ENCODE measurements around the gene KIF21B.
A peak's percentile ranks its signal among the peaks of the same experiment; 100 is the strongest.

KIF21B gene

DNA sequence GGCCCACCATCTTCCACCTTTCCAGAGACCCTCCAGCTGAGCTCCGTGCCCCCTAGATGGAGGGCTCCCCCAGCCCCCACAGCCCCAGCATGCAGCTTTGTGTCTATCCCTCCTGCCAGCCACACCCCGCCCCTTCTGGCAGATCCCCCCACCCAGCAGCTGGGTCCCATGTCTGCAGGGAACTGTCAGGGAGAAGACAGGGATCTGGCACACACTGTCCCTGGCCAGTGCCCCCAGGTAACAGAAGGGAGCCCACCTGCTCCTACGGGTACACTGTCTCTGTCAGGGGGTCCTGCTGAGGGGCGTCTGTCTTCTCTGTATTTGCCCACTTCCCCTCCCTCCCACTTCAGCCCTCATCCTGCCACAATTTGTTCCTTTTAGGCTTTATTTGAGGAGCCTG lies 11.2 kb upstream of the KIF21B start:
- no peak for DNase-seq (ENCODE audit: low spot score)
- Mint-ChIP-seq H3K27me3 (ENCODE audit: low read depth) (peaks cover 3% of the 10 kb centered on the region), H3K27ac (no peak overlapping the region), H3K36me3 (ENCODE audit: low read depth) (no peaks in the 10 kb centered on the region), H3K9me3 (no peaks in the 10 kb centered on the region), H3K4me3 (no peak overlapping the region), H3K4me1 (ENCODE audit: low read depth) (no peaks in the 10 kb centered on the region)

DNA sequence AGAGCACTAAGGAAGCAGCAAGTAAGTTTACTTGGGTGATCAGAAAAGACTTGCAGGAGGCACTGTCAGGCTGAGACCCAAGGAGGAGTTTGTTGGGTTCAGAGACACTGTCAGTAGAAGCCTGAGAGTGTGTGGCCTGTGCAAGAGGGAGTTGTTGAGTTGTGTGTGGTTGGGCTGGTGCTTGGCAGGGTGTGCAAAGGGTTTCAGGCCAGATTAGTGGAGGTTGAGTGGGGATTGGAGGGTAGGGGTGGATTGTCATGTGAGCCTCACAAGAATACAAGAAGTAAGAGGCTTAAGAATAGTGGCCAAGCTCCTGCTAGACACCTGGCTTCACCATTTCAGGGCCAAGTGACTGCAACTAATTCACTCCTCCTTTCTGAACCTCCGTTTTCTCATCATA lies 8.9 kb upstream of the KIF21B start:
- Mint-ChIP-seq H3K9me3 (no peaks in the 10 kb centered on the region), H3K27ac (no peak overlapping the region), H3K36me3 (ENCODE audit: low read depth) (no peaks in the 10 kb centered on the region), H3K4me3 (no peak overlapping the region), H3K4me1 (ENCODE audit: low read depth) (peaks cover 3% of the 10 kb centered on the region), H3K27me3 (ENCODE audit: low read depth) (peaks cover 3% of the 10 kb centered on the region)
- DNase-seq (ENCODE audit: low spot score): no peak

DNA sequence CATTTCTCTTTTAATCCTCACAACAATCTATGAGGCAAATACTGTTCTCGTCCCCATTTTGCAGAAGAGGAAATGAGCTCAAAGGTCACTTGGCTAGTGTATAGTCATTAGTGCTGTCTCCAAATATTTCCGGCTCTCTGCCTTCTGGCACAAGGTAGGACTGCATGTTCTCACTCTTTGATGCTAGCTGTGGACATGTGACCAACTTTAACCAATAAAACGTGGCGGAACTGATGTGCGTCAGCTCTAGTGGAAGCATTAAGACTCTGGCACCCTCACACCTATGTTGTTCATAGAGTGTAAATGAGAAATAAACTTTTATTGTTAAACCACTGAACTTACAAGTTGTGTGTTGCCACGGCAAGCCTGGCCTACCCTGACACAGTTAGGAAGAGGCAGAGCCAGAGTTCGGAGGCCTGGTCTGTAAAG lies 5.0 kb upstream of the KIF21B start:
- H3K4me3 Mint-ChIP-seq: no peak overlapping the region
- H3K9me3 Mint-ChIP-seq: no peaks in the 10 kb centered on the region
- peaks cover 3% of the 10 kb centered on the region for H3K27me3 Mint-ChIP-seq (ENCODE audit: low read depth)
- H3K36me3 Mint-ChIP-seq (ENCODE audit: low read depth): no peaks in the 10 kb centered on the region
- H3K4me1 Mint-ChIP-seq (ENCODE audit: low read depth): peaks cover 36% of the 10 kb centered on the region
- DNase-seq (ENCODE audit: low spot score): no peak
- no peak overlapping the region for H3K27ac Mint-ChIP-seq

DNA sequence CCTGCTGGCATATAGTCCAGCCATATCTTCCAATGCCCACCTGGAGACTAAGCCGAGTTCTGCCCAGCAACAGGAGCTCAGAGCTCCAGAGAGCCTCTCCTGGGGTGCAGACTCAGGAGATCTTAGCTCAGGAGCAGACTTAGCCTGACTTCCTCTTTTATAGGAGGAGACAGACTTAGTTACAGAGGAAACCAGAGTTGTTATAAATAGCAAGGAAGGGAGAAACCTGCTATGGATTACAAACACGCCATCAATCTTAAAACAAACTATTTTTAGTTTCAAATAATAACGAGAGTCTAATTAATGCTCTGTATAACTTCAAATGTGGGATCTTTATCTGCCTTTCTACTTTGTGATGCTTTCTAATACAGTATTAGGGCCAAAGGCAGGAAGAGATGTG lies 3.3 kb upstream of the KIF21B start:
- Mint-ChIP-seq H3K4me3 (peak overlapping the region; percentile 30), H3K4me1 (ENCODE audit: low read depth) (peaks cover 37% of the 10 kb centered on the region), H3K36me3 (ENCODE audit: low read depth) (peaks cover 10% of the 10 kb centered on the region), H3K9me3 (no peaks in the 10 kb centered on the region), H3K27me3 (ENCODE audit: low read depth) (peaks cover 3% of the 10 kb centered on the region), H3K27ac (no peak overlapping the region)
- DNase-seq (ENCODE audit: low spot score): no peak

DNA sequence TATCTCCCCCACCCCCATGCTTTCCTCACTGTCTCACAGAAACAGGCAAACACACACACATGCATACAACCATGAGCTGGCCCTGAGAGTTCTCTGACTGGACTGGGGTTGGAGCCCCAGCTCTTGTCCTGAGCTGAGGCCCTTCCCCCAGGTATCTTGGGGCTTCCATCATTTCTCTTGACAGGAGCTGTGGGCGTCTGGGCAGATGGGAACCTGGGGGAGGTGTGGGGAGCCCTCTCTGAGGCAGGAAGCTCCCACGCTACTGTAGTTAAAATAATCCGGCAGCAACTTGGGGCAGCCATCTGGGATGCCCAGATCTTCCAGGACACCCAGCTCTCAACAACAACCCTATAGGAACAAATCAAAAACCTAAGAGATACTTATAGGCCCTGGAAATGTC lies 2.7 kb upstream of the KIF21B start:
- Mint-ChIP-seq H3K27me3 (ENCODE audit: low read depth) (peaks cover 3% of the 10 kb centered on the region), H3K27ac (peak overlapping the region; percentile 46), H3K9me3 (no peaks in the 10 kb centered on the region), H3K4me1 (ENCODE audit: low read depth) (peaks cover 40% of the 10 kb centered on the region), H3K36me3 (ENCODE audit: low read depth) (peaks cover 12% of the 10 kb centered on the region), H3K4me3 (peak overlapping the region; percentile 21)
- DNase-seq (ENCODE audit: low spot score): no peak

DNA sequence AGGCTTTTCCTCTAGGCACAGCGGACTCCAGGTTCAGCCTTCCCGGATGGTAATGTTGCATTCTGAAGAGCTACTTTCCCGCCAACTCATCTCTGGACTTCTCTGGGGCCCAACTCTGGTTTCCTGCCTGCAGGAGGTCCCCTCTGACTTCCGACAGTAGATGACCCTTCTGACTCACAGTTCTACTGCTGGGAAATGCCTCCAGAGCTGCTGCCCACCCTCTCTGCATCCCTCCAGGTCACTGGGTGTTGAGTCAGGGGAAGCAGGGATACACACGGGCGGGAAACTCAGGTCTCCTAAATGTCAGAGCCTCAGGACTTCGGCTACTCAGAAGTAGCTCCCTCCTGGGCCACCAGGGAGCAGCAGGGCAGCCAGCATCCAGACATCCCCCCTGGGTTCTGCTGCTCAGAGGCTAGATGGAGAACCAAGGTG lies 2.1 kb upstream of the KIF21B start:
- Mint-ChIP-seq H3K4me1 (ENCODE audit: low read depth) (peaks cover 44% of the 10 kb centered on the region), H3K9me3 (no peaks in the 10 kb centered on the region), H3K27me3 (ENCODE audit: low read depth) (no peaks in the 10 kb centered on the region), H3K4me3 (peak overlapping the region; percentile 21), H3K27ac (peak overlapping the region; percentile 27), H3K36me3 (ENCODE audit: low read depth) (peaks cover 14% of the 10 kb centered on the region)
- DNase-seq (ENCODE audit: low spot score): peak; percentile 58

DNA sequence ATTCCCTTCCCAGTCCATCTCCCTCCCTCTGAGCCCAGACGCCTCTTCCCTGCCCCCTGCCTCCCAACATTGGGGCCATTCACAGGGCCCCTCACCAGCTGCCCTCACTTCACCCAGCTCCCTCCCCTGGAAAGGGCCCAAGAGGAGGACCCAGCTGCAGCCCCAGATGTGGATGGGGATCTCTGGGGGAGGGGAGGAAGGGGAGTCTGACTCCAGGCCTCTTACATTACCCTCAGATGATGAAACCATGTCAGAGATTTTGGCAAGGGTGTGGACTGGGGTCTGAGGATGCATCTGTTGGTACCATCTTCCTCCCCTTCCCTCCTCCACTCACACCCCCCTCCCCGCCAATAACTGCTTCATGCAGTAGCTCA lies 1.1 kb upstream of the KIF21B start:
- Mint-ChIP-seq H3K27ac (no peak overlapping the region), H3K9me3 (no peaks in the 10 kb centered on the region), H3K4me1 (ENCODE audit: low read depth) (peaks cover 53% of the 10 kb centered on the region), H3K27me3 (ENCODE audit: low read depth) (no peaks in the 10 kb centered on the region), H3K4me3 (peak overlapping the region; percentile 12), H3K36me3 (ENCODE audit: low read depth) (peaks cover 14% of the 10 kb centered on the region)
- no peak for DNase-seq (ENCODE audit: low spot score)

DNA sequence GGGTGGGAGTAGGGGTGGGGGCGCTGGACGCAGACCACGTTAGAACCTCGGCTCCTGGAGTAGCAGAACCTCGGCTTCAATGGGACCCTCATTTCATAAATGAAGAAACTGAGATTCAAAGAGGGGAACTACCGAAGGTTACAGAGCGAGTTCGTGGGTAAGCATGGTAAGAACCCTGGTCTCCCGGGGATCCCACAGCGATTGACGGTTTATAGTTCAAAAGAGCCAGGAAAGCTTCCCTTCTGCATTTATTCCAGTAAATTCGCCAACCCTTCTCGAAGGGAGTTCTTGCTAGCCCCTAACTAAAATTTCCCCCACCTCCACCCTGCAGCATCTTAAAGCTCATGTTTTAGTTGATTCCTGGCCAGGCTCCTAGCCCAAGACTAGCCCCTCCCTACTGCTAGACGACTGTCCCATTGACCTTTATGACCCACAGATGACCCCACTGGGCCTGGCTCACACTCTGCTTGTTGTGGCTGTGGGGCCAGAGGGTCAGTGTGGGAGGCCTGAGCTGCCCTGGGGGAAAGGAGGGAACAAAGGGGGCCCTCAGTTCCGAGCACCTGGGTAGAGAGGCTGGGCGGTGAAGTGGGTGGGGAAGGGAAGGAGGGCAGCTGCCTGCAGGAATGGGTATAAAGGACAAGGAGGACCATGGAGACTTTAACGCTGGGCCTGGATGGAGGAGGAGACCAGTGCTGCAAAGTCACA lies 558 bp upstream of the KIF21B start:
- Mint-ChIP-seq H3K27ac (no peak overlapping the region), H3K9me3 (no peaks in the 10 kb centered on the region)

DNA sequence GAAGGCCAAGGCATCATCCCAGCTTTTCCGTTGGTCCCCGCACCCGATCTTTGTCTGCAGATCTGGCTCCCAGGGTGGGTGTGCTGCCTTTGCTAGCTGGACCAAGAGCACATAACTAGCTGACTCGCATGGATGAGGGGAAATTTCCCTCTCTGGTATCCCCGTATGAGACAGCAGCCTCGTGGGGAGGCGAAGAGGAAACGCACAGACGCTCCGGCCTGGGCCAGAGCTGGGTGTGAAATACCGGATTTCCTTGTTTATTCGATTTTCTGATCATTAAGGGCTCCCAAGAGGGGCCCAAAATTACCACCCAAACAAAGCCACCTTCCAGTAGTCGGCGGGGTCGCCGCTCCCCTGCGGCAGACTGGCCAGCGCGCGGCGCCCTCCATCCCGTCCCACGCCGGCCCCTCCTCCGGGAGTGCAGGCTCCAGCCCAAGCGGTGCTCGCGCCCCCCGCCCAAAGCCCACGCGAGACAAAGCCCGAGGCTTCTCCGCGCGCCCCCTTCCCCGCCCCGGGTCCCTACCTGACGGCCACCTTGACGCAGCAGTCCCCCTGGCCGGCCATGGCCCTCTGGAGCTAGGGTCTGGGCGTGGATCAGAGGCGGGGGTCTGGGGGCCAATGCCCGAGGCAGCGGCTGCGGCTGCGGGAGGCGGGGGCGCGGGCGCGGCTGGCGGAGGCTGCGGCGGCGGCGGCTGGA lies 546 bp downstream of the KIF21B start:
- H3K4me1 Mint-ChIP-seq (ENCODE audit: low read depth): peaks cover 64% of the 10 kb centered on the region
- peak overlapping the region; percentile 92 for H3K4me3 Mint-ChIP-seq
- no peaks in the 10 kb centered on the region for H3K9me3 Mint-ChIP-seq
- peak overlapping the region; percentile 97 for H3K27ac Mint-ChIP-seq
- H3K27me3 Mint-ChIP-seq (ENCODE audit: low read depth): no peaks in the 10 kb centered on the region
- DNase-seq (ENCODE audit: low spot score): peak; percentile 27
- H3K36me3 Mint-ChIP-seq (ENCODE audit: low read depth): peaks cover 23% of the 10 kb centered on the region

More for the DNA sequence above, 558 bp upstream of the KIF21B start:
- Mint-ChIP-seq H3K4me1 (ENCODE audit: low read depth) (peaks cover 58% of the 10 kb centered on the region), H3K4me3 (peak overlapping the region; percentile 35), H3K36me3 (ENCODE audit: low read depth) (peaks cover 17% of the 10 kb centered on the region), H3K27me3 (ENCODE audit: low read depth) (no peaks in the 10 kb centered on the region)
- no peak for DNase-seq (ENCODE audit: low spot score)

DNA sequence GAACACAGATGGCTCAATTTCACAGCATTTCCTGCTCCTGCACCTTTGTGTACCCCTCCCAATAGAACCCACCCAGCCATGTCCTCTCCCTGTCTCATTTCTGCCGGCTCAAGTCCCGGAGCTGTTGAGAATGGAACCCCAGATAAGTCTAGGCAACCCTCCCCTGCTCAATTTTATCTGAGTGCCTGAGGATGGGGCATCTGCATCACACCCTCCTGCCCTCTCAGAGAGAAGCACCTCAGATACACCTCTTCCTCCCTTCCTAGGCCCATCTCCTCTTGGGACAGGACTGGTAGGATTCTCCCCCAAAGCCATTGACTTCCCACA lies 1.1 kb downstream of the KIF21B start:
- Mint-ChIP-seq H3K4me3 (peak overlapping the region; percentile 92), H3K27ac (peak overlapping the region; percentile 97), H3K36me3 (ENCODE audit: low read depth) (peaks cover 23% of the 10 kb centered on the region), H3K9me3 (no peaks in the 10 kb centered on the region), H3K4me1 (ENCODE audit: low read depth) (peaks cover 68% of the 10 kb centered on the region), H3K27me3 (ENCODE audit: low read depth) (no peaks in the 10 kb centered on the region)
- DNase-seq (ENCODE audit: low spot score): no peak

DNA sequence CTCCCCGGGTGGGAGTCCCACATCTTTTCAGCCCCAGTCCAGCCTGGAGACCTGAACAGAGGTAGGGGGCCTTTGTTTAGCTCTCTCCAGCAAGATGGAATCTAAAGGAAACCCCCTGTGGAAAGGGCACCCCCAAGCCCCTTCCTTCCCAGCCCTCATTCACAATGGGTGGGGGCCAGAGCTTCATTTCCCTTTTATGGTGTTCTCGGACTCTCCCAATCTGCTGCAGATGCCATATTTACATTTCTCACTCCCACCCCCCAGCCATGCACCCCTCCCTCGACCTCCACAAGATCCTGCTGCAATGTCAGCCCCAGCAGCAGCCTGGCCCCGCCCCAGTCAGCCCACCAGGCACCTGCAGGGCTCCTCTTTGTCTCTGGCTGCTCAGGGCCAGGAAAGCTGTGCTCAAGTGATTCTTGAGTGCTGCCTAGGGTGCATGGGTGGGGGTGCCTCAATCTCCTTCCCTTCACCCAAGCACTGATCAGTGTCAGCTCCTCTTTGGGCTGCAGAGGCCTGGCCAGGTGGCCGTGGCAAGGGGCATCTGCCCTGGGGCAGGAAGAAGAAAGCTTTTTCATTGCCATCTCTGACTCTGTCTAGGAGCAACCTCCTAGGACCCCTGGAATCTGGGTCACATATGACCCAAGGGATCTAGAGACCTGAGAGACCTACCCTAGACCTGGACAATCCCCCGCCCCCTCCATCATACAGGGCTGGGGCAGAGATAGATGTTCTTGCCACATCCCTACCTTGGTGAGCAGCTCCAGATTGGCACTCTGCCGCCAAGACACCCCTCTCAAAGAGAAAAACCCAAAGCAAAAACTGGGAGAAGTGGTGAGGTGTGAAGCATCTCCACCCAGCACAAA lies 1.7 kb downstream of the KIF21B start:
- no peaks in the 10 kb centered on the region for H3K27me3 Mint-ChIP-seq (ENCODE audit: low read depth)

DNA sequence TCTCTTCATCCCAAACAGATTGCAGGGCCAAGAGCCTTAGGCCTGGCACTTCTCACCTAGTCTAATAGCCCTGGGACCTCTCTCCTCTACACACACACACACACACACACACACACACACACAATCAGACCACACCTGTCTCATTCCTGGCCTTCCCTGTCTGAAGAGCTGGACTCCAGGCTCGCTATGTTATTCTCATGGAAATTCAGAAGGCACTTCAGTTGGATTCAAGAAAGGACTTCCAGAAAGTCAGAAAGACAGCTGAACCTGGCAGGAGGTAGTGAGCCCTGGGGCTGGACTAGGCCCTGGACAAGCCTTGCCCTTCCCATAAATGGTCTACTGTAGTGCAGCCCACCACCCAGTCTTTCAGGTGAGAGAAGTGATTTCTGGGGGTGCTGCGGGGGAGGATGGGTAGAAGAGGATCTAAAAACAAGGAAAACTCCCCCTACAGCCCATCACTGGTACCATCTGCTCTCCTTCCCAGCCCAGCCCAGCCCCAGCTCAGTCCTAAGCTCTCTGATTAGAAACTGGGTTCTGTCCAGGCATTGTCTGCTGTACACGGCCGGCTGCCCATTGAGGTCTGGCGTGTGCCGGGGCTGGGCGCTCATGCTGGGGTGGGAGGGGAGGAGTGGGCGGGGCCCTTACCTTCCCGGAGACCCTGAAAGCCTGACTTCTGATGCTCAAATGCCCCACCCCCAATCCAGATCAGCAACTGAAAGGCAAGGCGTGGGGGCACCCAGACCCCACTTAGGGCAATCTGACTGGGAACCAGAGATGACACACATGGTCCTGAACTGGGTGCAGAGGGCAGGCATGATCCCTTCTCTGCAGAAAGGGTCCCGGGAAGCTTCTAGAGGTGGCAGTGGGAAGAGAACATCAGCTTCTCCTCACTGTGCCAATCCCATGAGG lies 2.5 kb downstream of the KIF21B start:
- Mint-ChIP-seq H3K36me3 (ENCODE audit: low read depth) (peaks cover 26% of the 10 kb centered on the region), H3K9me3 (no peaks in the 10 kb centered on the region), H3K4me3 (peak overlapping the region; percentile 92), H3K27me3 (ENCODE audit: low read depth) (no peaks in the 10 kb centered on the region), H3K27ac (peak overlapping the region; percentile 97), H3K4me1 (ENCODE audit: low read depth) (peaks cover 67% of the 10 kb centered on the region)
- DNase-seq (ENCODE audit: low spot score): peak; percentile 30

More for the DNA sequence above, 1.7 kb downstream of the KIF21B start:
- Mint-ChIP-seq H3K9me3 (no peaks in the 10 kb centered on the region), H3K36me3 (ENCODE audit: low read depth) (peaks cover 26% of the 10 kb centered on the region), H3K4me1 (ENCODE audit: low read depth) (peaks cover 68% of the 10 kb centered on the region), H3K4me3 (peak overlapping the region; percentile 92), H3K27ac (peak overlapping the region; percentile 97)
- DNase-seq (ENCODE audit: low spot score): no peak

DNA sequence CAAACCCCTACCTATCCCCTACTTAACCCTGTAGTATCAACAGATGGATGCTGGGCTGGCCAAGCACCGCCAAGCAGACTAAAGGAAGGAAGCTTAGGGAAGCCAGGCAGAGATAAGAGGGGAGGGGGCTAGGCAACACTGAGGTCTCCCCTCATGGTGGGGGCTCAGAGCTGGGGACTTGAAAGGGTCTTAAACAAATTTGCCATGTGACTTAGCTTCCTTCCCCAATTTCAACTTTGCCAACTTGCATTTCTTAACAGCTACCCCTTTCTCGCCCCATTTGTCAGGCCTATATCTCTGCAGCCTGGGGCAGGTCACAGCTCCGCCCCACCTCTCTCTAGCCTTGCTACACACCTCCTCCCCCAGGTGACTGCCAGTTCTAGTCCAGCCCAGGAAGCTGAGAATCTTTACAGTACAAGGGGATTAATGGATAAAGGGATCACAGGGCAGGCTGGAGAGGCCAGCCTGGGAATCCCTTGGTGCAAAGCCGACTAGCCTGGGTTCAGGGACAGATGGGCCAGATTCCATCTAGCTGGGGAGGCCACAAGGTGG lies 3.4 kb downstream of the KIF21B start:
- H3K27me3 Mint-ChIP-seq (ENCODE audit: low read depth): no peaks in the 10 kb centered on the region
- H3K9me3 Mint-ChIP-seq: no peaks in the 10 kb centered on the region
- H3K4me1 Mint-ChIP-seq (ENCODE audit: low read depth): peaks cover 66% of the 10 kb centered on the region
- peak overlapping the region; percentile 92 for H3K4me3 Mint-ChIP-seq
- DNase-seq (ENCODE audit: low spot score): peak; percentile 9
- H3K27ac Mint-ChIP-seq: peak overlapping the region; percentile 97
- peaks cover 26% of the 10 kb centered on the region for H3K36me3 Mint-ChIP-seq (ENCODE audit: low read depth)

All from T-helper 2 cell treated with Interferon-gamma antibody and Interleukin-4, amounts not matched to agents 5 μg/mL and 100 μg/mL, for 36 hours (primary cell).